ENCODE data around the gene STK40. TPM values are rescaled to one million over a fixed set of nuclear protein-coding genes. Genes with fewer than 3 reads are reported as not detected.
A peak's percentile ranks its signal among the peaks of the same experiment; 100 is the strongest.

Gene STK40
- total RNA-seq: 100 to 1,000 TPM in 1 of 6 donors, 10 to 100 TPM in 5; 26.2 to 100 (median 69.1) TPM

GRCh38 chr1:36385410-36386264 lies at the start of gene STK40:
TSS of gene STK40 (minus strand) at chr1:36385924. CDS start at chr1:36361332, 24,592 bp downstream.
- Histone ChIP-seq H3K27me3 (no peaks in the 10 kb centered on the region), H3K27ac (peak within 1 kb of the TSS; percentile 95 to 100 (median 97)), H3K4me3 (peak within 1 kb of the TSS; percentile 74 to 97 (median 90)), H3K36me3 (peaks cover 0 to 4% (median 3%) of the 10 kb centered on the region in 4 donors), H3K4me1 (peaks cover 37 to 57% (median 50%) of the 10 kb centered on the region in 4 donors), H3K9me3 (no peaks in the 10 kb centered on the region)
- WGBS, 2 donors: 0 to 1% methylated on average over 4 to 57 of the region's 82 CpGs
- peak; percentile 68 to 91 for TF ChIP-seq POLR2AphosphoS5 (IDR thresholded peaks at IDR 0.05)
- peak in 3 of 4 donors; percentile 76 to 91 (median 86) for TF ChIP-seq POLR2A (IDR thresholded peaks at IDR 0.05)
- peak in 1 of 6 experiments; percentile 1 for TF ChIP-seq CTCF (IDR thresholded peaks at IDR 0.05)
- TF ChIP-seq EP300 (IDR thresholded peaks at IDR 0.05): no peak
- peak; percentile 92 to 97 for ATAC-seq (ENCODE audit: low FRiP score in 2 of 2)
- peak; percentile 96 to 99 for DNase-seq

- peak overlapping the region in 2 of 4 donors; percentile 26 to 35 for H3K27ac ChIP-seq
- peaks cover 0 to 18% (median 11%) of the 10 kb centered on the region in 4 donors for H3K36me3 ChIP-seq
- 23 to 33% methylated on average over 1 of the region's 1 CpG for WGBS, 2 donors
- no peak for TF ChIP-seq CTCF (IDR thresholded peaks at IDR 0.05)
- no peak for TF ChIP-seq EP300 (IDR thresholded peaks at IDR 0.05)
- no peak for TF ChIP-seq POLR2AphosphoS5 (IDR thresholded peaks at IDR 0.05)
- TF ChIP-seq POLR2A (IDR thresholded peaks at IDR 0.05): no peak
- H3K27me3 ChIP-seq: no peaks in the 10 kb centered on the region
- DNase-seq (no peak), ATAC-seq (ENCODE audit: low FRiP score in 2 of 2) (no peak)
- peaks cover 0 to 10% (median 0%) of the 10 kb centered on the region in 4 donors for H3K4me1 ChIP-seq
- H3K9me3 ChIP-seq: no peaks in the 10 kb centered on the region
- no peak overlapping the region for H3K4me3 ChIP-seq
Observed at GRCh38 chr1:36433102-36433501, 47.4 kb upstream of the STK40 start.

- Histone ChIP-seq H3K36me3 (peaks cover 0 to 16% (median 11%) of the 10 kb centered on the region in 4 donors), H3K27ac (peak overlapping the region in 1 of 4 donors; percentile 35), H3K27me3 (no peaks in the 10 kb centered on the region), H3K9me3 (no peaks in the 10 kb centered on the region), H3K4me1 (peaks cover 0 to 10% (median 0%) of the 10 kb centered on the region in 4 donors), H3K4me3 (no peak overlapping the region)
- DNase-seq: no peak
- no peak for TF ChIP-seq EP300 (IDR thresholded peaks at IDR 0.05)
- TF ChIP-seq CTCF (IDR thresholded peaks at IDR 0.05): no peak
- TF ChIP-seq POLR2AphosphoS5 (IDR thresholded peaks at IDR 0.05): no peak
- no peak for TF ChIP-seq POLR2A (IDR thresholded peaks at IDR 0.05)
- WGBS, 2 donors: 52% methylated on average over 3 to 4 of the region's 4 CpGs
- ATAC-seq (ENCODE audit: low FRiP score in 2 of 2): no peak
Observed at GRCh38 chr1:36432616-36433015, 46.9 kb upstream of the STK40 start.

- no peak for TF ChIP-seq POLR2AphosphoS5 (IDR thresholded peaks at IDR 0.05)
- no peak for TF ChIP-seq POLR2A (IDR thresholded peaks at IDR 0.05)
- no peak for ATAC-seq (ENCODE audit: low FRiP score in 2 of 2)
- no peak for DNase-seq
- H3K4me3 ChIP-seq: no peak overlapping the region
- H3K4me1 ChIP-seq: peaks cover 0 to 3% (median 0%) of the 10 kb centered on the region in 4 donors
- H3K9me3 ChIP-seq: no peaks in the 10 kb centered on the region
- 75% methylated on average over 4 of the region's 4 CpGs for WGBS, 2 donors
- H3K27me3 ChIP-seq: no peaks in the 10 kb centered on the region
- peaks cover 2 to 26% (median 13%) of the 10 kb centered on the region in 4 donors for H3K36me3 ChIP-seq
- H3K27ac ChIP-seq: no peak overlapping the region
Observed at GRCh38 chr1:36425791-36426190, 40.1 kb upstream of the STK40 start.

- WGBS, 2 donors: 88 to 97% methylated on average over 7 of the region's 7 CpGs
Observed at GRCh38 chr1:36421649-36422048, 35.9 kb upstream of the STK40 start.

More at GRCh38 chr1:36421649-36422048, 35.9 kb upstream of the STK40 start:
- H3K27ac ChIP-seq: peak overlapping the region in 2 of 4 donors; percentile 8 to 56
- H3K4me1 ChIP-seq: peaks cover 4 to 11% (median 6%) of the 10 kb centered on the region in 4 donors
- H3K36me3 ChIP-seq: peaks cover 0 to 27% (median 13%) of the 10 kb centered on the region in 4 donors
- no peak for TF ChIP-seq CTCF (IDR thresholded peaks at IDR 0.05)
- TF ChIP-seq POLR2AphosphoS5 (IDR thresholded peaks at IDR 0.05): no peak
- TF ChIP-seq POLR2A (IDR thresholded peaks at IDR 0.05): no peak
- no peak for TF ChIP-seq EP300 (IDR thresholded peaks at IDR 0.05)
- no peak overlapping the region for H3K4me3 ChIP-seq
- no peaks in the 10 kb centered on the region for H3K9me3 ChIP-seq
- DNase-seq (no peak), ATAC-seq (ENCODE audit: low FRiP score in 2 of 2) (no peak)
- H3K27me3 ChIP-seq: no peaks in the 10 kb centered on the region

Data from upper lobe of left lung (tissue), 6 donors.